ENCODE measurements around the gene RAB4B.
"Not testable (repeated sequence)": the region's sequence is repeated elsewhere in the genome, so short reads cannot be mapped to it uniquely, and the experiment has no call there.

RAB4B gene

DNA sequence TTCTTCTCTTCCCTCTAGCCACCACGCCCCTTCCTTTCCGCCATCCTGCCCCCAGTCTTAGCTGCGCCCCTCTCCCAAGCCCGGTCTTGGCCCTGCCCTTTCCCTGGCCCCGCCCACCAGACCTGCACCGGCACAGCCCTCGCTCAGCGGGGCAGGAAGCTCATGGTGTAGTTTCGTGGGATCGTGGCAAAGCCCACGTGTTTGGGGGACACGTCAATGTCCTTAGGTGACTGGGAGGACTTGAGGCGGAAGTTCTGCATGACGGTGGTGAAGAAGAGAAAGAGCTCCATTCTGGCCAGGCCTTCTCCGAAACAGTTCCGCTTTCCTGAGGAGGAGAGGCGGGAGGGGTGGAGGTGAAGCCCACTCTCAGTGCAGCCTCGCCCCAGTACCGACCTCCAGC is 65.6 kb downstream of the RAB4B start:
- H3K4me3 ChIP-seq (ENCODE audit: low read length in 2 of 2); DNase-seq (ENCODE audit: low spot score); H2BK15ac ChIP-seq (ENCODE audit: low read length); H3K4ac ChIP-seq (ENCODE audit: low read length); H2BK12ac ChIP-seq (ENCODE audit: low read length); H4K91ac ChIP-seq (ENCODE audit: low read depth, low read length, poor library complexity); H2AFZ ChIP-seq (ENCODE audit: low read length); H2BK120ac ChIP-seq (ENCODE audit: low read depth, low read length); H3K27ac ChIP-seq (replicated peaks; ENCODE audit: low read length); H3K4me2 ChIP-seq (ENCODE audit: insufficient read depth, low read length, poor library complexity, severe bottlenecking); H3K14ac ChIP-seq (ENCODE audit: low read length); H2AK5ac ChIP-seq (ENCODE audit: low read depth, low read length); H3K23ac ChIP-seq (ENCODE audit: low read depth, low read length, poor library complexity); H3K79me1 ChIP-seq (ENCODE audit: low read depth, low read length); H4K8ac ChIP-seq (ENCODE audit: low read depth, low read length); H3K18ac ChIP-seq (ENCODE audit: low read length); H3K36me3 ChIP-seq (replicated peaks in 1 of 2; ENCODE audit: control insufficient read depth in 2 of 2, insufficient read depth in 2 of 2, low read length in 2 of 2); H2BK5ac ChIP-seq (ENCODE audit: low read length); H3K4me1 ChIP-seq (ENCODE audit: control insufficient read depth in 2 of 2, insufficient read depth in 1 of 2, low read depth in 1 of 2, low read length in 2 of 2); H3K9me3 ChIP-seq (replicated peaks in 1 of 2; ENCODE audit: control insufficient read depth in 2 of 2, insufficient read depth in 1 of 2, low read depth in 1 of 2, low read length in 2 of 2); H3K9ac ChIP-seq (ENCODE audit: low read depth, low read length, poor library complexity): not testable (repeated sequence)
- WGBS, 2 donors (ENCODE audit: extremely low coverage in 2 of 2, insufficient read length in 2 of 2, insufficient replicate concordance in 1 of 2) = no CpG with 5 or more reads among the region's 19 CpGs
- peaks cover 0 to 21% (median 2%) of the 10 kb centered on the region in 3 experiments for H3K27me3 ChIP-seq (ENCODE audit: control insufficient read depth in 3 of 3, insufficient read depth in 3 of 3, low read depth in 1 of 3, low read length in 3 of 3)
